GM12878 (cell line): ENCODE results near the gene COX19. TPM values are rescaled to one million over a fixed set of nuclear protein-coding genes. Genes with fewer than 3 reads are reported as not detected.

ENCODE experiments used
- ATAC-seq: fragments of 200-7000 bp; cut with Tn5 transposase; 3 replicates; pipeline ENCODE4 v1.9.1; 2020; ENCODE audit warnings: mild to moderate bottlenecking, moderate library complexity
- BruUV-seq: library from RNA; stranded (reverse); fragments of 400-500 nt; replicated peaks from 2 replicates; lab custom pipeline; 2021; lab: Mats Ljungman, UMichigan
- CTCF ChIA-PET: fragments of 300-600 bp; sonication (Branson Sonifier 250); formaldehyde crosslinking; extraction: SDS; loops from one replicate; lab custom pipeline; 2021; ENCODE audit warnings: inconsistent platforms; lab: Yijun Ruan, JAX
- POLR2A ChIA-PET: fragments of 350-600 bp; formaldehyde crosslinking; extraction: SDS; loops from one replicate; lab custom pipeline; 2021; ENCODE audit warnings: inconsistent platforms; lab: Charles Lee
- RAD21 ChIA-PET: fragments of 300-600 bp; sonication (Branson Sonifier 250); formaldehyde crosslinking; loops from one replicate; lab custom pipeline; 2023; ENCODE audit warnings: antibody characterized with exemption; ENCODE audit not compliant: unreplicated experiment; lab: Charles Lee
- SMC1A ChIA-PET: fragments of 300-600 bp; sonication (Branson Sonifier 250); formaldehyde crosslinking; loops from one replicate; lab custom pipeline; 2023; ENCODE audit not compliant: unreplicated experiment, uncharacterized antibody; lab: Charles Lee
- DNase-seq: peaks from one replicate; pipeline ENCODE4 v3.0.0-alpha.2; 2011; ENCODE audit warnings: low read depth, low spot score
- FAIRE-seq: peaks from 3 replicates; lab custom pipeline; 2011; peaks lifted over from hg19 to GRCh38; lab: Jason Lieb, UNC
- H2AFZ ChIP-seq: 2 replicates; pipeline ENCODE4 v1.6.0; 2011; ENCODE audit warnings: low read depth, low read length, control low read depth; ENCODE audit not compliant: control insufficient read depth
- H3K27ac ChIP-seq: 2 replicates; pipeline ENCODE4 v1.5.1; 2011; ENCODE audit warnings: control low read depth; ENCODE audit not compliant: control insufficient read depth, insufficient read depth
- H3K27me3 ChIP-seq, 2 experiments: replicated peaks in 1 of 2; 2 replicates each; pipeline versions ENCODE4 v1.6.0 to v1.6.1; 2011; ENCODE audit warnings: low read length in 1 of 2; ENCODE audit not compliant: control insufficient read depth in 2 of 2, insufficient read depth in 2 of 2
- H3K36me3 ChIP-seq, 2 experiments: 2 replicates each; pipeline ENCODE4 v1.5.1; 2011; ENCODE audit warnings: low read length in 1 of 2; ENCODE audit not compliant: control insufficient read depth in 2 of 2, insufficient read depth in 2 of 2
- H3K4me1 ChIP-seq: 2 replicates; pipeline ENCODE4 v1.6.1; 2011; ENCODE audit warnings: mild to moderate bottlenecking, low read length, moderate library complexity, mixed read lengths; ENCODE audit not compliant: control insufficient read depth, insufficient read depth
- H3K4me2 ChIP-seq: 2 replicates; pipeline ENCODE4 v1.6.0; 2011; ENCODE audit warnings: control low read depth; ENCODE audit not compliant: control insufficient read depth, insufficient read depth
- H3K4me3 ChIP-seq: fragments of 200-600 bp; sonication (generic); 2 replicates; pipeline ENCODE4 v1.5.1; 2016
- H3K79me2 ChIP-seq: 2 replicates; pipeline ENCODE4 v1.6.0; 2011; ENCODE audit warnings: low read length; ENCODE audit not compliant: control insufficient read depth, insufficient read depth
- H3K9ac ChIP-seq: 2 replicates; pipeline ENCODE4 v1.8.0; 2011; ENCODE audit warnings: low read length, control low read depth, mixed read lengths; ENCODE audit not compliant: control insufficient read depth, insufficient read depth
- H3K9me3 ChIP-seq: replicated peaks from 3 replicates; pipeline ENCODE4 v1.5.1; 2011; ENCODE audit warnings: mild to moderate bottlenecking, low read length; ENCODE audit not compliant: control insufficient read depth, insufficient read depth
- H4K20me1 ChIP-seq: 2 replicates; pipeline ENCODE4 v1.6.0; 2011; ENCODE audit not compliant: control insufficient read depth, insufficient read depth
- HDAC6 ChIP-seq: fragments of 200-600 bp; sonication (generic); IDR thresholded peaks from one replicate; pipeline ENCODE4 v1.8.0; 2017; ENCODE audit warnings: antibody characterized with exemption; ENCODE audit not compliant: unreplicated experiment
- HSF1 ChIP-seq: fragments of 150-350 bp; IDR thresholded peaks from 2 replicates; pipeline ENCODE4 v1.6.1; 2014; ENCODE audit warnings: mild to moderate bottlenecking, low read depth, low read length
- IKZF2 ChIP-seq, 2 experiments: fragments of 450-650 bp; IDR thresholded peaks; 2 replicates each; pipeline ENCODE4 v1.6.1; 2017; ENCODE audit warnings: mild to moderate bottlenecking in 2 of 2, moderate library complexity in 2 of 2
- JUND ChIP-seq: IDR thresholded peaks from 2 replicates; pipeline ENCODE4 v1.6.1; 2012; ENCODE audit warnings: low read depth, mild to moderate bottlenecking, low read length, improper control_type of control experiment, moderate library complexity
- PAX8 ChIP-seq: fragments of 450-650 bp; IDR thresholded peaks from 2 replicates; pipeline ENCODE4 v1.6.1; 2017; ENCODE audit warnings: mild to moderate bottlenecking, moderate library complexity
- POLR2AphosphoS2 ChIP-seq: IDR thresholded peaks from 2 replicates; pipeline ENCODE4 v1.6.1; 2011; ENCODE audit warnings: low read depth, mild to moderate bottlenecking, low read length, improper control_type of control experiment, moderate library complexity
- RB1 ChIP-seq: fragments of 450-650 bp; formaldehyde crosslinking; IDR thresholded peaks from 2 replicates; pipeline ENCODE4 v1.6.1; 2017; ENCODE audit warnings: mild to moderate bottlenecking, borderline replicate concordance
- RELB ChIP-seq: fragments of 450-650 bp; IDR thresholded peaks from 2 replicates; pipeline ENCODE4 v1.6.1; 2017; ENCODE audit warnings: low read depth, mild to moderate bottlenecking, moderate library complexity
- STAT3 ChIP-seq: IDR thresholded peaks from 2 replicates; pipeline ENCODE4 v1.6.1; 2011; ENCODE audit warnings: low read depth, low read length, improper control_type of control experiment
- SUZ12 ChIP-seq: fragments of 200-600 bp; sonication (generic); IDR thresholded peaks from one replicate; pipeline ENCODE4 v1.6.1; 2018; ENCODE audit warnings: antibody characterized with exemption, mild to moderate bottlenecking; ENCODE audit not compliant: unreplicated experiment
- TARDBP ChIP-seq: IDR thresholded peaks from 2 replicates; pipeline ENCODE4 v1.6.1; 2016; ENCODE audit warnings: borderline replicate concordance
- TCF3 ChIP-seq: IDR thresholded peaks from 2 replicates; pipeline ENCODE4 v1.6.1; 2012; ENCODE audit warnings: low read depth, mild to moderate bottlenecking, low read length, borderline replicate concordance; ENCODE audit not compliant: insufficient read depth
- YY1 ChIP-seq: IDR thresholded peaks from 2 replicates; pipeline ENCODE4 v1.6.1; 2011; ENCODE audit warnings: low read depth, mild to moderate bottlenecking, low read length
- WGBS: methylation state at CpG from one replicate; pipeline ENCODE4 v1.1.6; 2016; ENCODE audit warnings: low lambda C conversion rate; ENCODE audit not compliant: insufficient replicate concordance, insufficient coverage; ENCODE audit errors: missing lambda C conversion rate; 5-methylcytosine and 5-hydroxymethylcytosine counted together
- in situ Hi-C: fragments of 300-500 bp; cut with MboI; formaldehyde crosslinking; loops from 9 replicates; pipeline ENCODE4 v1.14.3; 2018; ENCODE audit warnings: mixed read lengths
- intact Hi-C: fragments of 100-400 bp; cut with micrococcal nuclease; formaldehyde crosslinking; loops from one replicate; pipeline ENCODE4 v1.14.2; 2022; ENCODE audit not compliant: unreplicated experiment
- polyA plus RNA-seq, 11 experiments: library from polyadenylated mRNA; depleted of rRNA in 4 of 11; unstranded in 6 of 11; stranded (reverse) in 5 of 11; fragments of >200 nt; fragmentation: Nextera tagmentation in 4 of 11; fragmentation: Illumina TruSeq in 1 of 11; extraction: Ambion mirVana in 4 of 11; extraction: Trizol in 1 of 11; gene quantifications; 1 replicate in 1 of 11; 2 replicates in 10 of 11; pipeline versions ENCODE4 v1.2.1 to v1.2.3, GENCODE V29; 2011 to 2016; ENCODE audit warnings: inconsistent platforms in 2 of 11, missing spikeins in 2 of 11, low read depth in 1 of 11
- total RNA-seq, 4 experiments: library from RNA; depleted of rRNA in 3 of 4; stranded (reverse); fragments of >200 nt in 3 of 4; fragmentation: Illumina TruSeq in 1 of 4; extraction: Trizol in 1 of 4; gene quantifications; 2 replicates each; pipeline versions ENCODE4 v1.2.1 to v1.2.3, GENCODE V29; 2013 to 2021

Gene COX19
- total and polyA plus RNA-seq, 10 of the 15 experiments (the other 5 are each of a cell fraction or from before 2014, with no cell fraction given): 3.7 to 17.9 (median 10.8) TPM

DNA sequence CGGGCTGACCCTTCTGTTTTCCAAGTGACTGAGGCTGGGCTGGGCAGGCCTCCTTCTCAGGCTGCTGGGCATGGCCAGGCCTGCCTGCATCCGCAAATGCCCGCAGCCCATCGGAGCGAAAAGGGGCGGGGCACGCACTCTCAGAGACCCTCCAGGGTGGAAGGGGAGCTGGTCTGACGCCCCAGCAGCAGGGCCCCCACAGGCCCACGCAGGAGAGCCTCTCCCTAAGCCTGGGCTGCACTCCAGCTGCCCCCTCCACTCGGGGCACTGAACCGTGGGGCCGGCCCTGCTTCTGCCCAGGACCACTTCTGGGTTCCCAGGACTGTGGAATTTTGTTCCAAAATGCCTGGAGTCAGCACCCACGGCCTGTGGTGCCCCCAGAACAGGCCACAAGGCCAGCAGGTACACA is 30.2 kb downstream of the COX19 start:
- Histone ChIP-seq H3K36me3 (no peaks in the 10 kb centered on the region; a peak in 1 of 4 replicates), H3K27me3 (no peaks in the 10 kb centered on the region), H3K4me3 (no peak overlapping the region), H3K9ac (no peak overlapping the region), H2AFZ (no peak overlapping the region), H3K4me2 (no peak overlapping the region), H4K20me1 (no peaks in the 10 kb centered on the region), H3K27ac (no peak overlapping the region), H3K4me1 (peaks cover 12% of the 10 kb centered on the region), H3K79me2 (peaks cover 19% of the 10 kb centered on the region), H3K9me3 (peaks cover 11% of the 10 kb centered on the region)
- ChIA-PET POLR2A (no interaction called here), CTCF (no interaction called here), SMC1A (no interaction called here), RAD21 (no interaction called here)
- ATAC-seq (no peak), FAIRE-seq (no peak), DNase-seq (no peak)
- intact Hi-C loops: no loop called here
- WGBS: 86% methylated on average over 10 of the region's 13 CpGs
- no peak for TF ChIP-seq RELB
- TF ChIP-seq RB1: no peak
- no peak for TF ChIP-seq SUZ12
- TF ChIP-seq HDAC6: no peak
- no peak for TF ChIP-seq STAT3
- TF ChIP-seq HSF1: no peak
- no peak for TF ChIP-seq TCF3
- no peak for TF ChIP-seq TARDBP
- TF ChIP-seq IKZF2 (IDR thresholded peaks at IDR 0.05): no peak
- TF ChIP-seq YY1: no peak
- TF ChIP-seq JUND: no peak
- no peak for TF ChIP-seq POLR2AphosphoS2
- TF ChIP-seq PAX8: no peak
- in situ Hi-C loops: no loop called here
- BruUV-seq: no TSS peak
